GM19395 (cell line): ENCODE measurements around the gene PGAP3.

ENCODE experiments used
- ATAC-seq: cut with Tn5 transposase; IDR thresholded peaks from one replicate; pipeline ENCODE4 v1.9.1; 2021; ENCODE audit warnings: mild to moderate bottlenecking, moderate library complexity; ENCODE audit not compliant: unreplicated experiment

Gene PGAP3

GRCh38 chr17:39640591-39641031, 47.2 kb downstream of the PGAP3 start:
- ATAC-seq, result no peak

GRCh38 chr17:39639566-39640458, 48.0 kb downstream of the PGAP3 start:
- no peak for ATAC-seq

- ATAC-seq, result no peak
These were observed 48.8 kb downstream of the PGAP3 start for GRCh38 chr17:39639043-39639442.

GRCh38 chr17:39638317-39638716, 49.5 kb downstream of the PGAP3 start:
- no peak for ATAC-seq

GRCh38 chr17:39636927-39637736, 50.7 kb downstream of the PGAP3 start, which contains the start of gene STARD3:
Gene STARD3 (plus strand): TSS chr17:39637144. CDS start chr17:39653532, 16,388 bp downstream.
- ATAC-seq, result peak; percentile 76

GRCh38 chr17:39636587-39636926, 51.3 kb downstream of the PGAP3 start:
- ATAC-seq, result peak; percentile 25

DNA sequence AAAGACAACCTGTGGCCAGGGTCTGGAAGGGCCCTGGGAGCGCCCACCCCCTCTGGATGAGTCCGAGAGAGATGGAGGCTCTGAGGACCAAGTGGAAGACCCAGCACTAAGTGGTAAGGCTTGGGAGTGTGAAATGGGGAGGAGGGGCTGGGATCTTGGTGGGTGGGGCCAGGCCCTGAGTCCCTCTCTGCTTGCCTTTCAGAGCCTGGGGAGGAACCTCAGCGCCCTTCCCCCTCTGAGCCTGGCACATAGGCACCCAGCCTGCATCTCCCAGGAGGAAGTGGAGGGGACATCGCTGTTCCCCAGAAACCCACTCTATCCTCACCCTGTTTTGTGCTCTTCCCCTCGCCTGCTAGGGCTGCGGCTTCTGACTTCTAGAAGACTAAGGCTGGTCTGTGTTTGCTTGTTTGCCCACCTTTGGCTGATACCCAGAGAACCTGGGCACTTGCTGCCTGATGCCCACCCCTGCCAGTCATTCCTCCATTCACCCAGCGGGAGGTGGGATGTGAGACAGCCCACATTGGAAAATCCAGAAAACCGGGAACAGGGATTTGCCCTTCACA, 52.2 kb downstream of the PGAP3 start:
- ATAC-seq, result no peak

DNA sequence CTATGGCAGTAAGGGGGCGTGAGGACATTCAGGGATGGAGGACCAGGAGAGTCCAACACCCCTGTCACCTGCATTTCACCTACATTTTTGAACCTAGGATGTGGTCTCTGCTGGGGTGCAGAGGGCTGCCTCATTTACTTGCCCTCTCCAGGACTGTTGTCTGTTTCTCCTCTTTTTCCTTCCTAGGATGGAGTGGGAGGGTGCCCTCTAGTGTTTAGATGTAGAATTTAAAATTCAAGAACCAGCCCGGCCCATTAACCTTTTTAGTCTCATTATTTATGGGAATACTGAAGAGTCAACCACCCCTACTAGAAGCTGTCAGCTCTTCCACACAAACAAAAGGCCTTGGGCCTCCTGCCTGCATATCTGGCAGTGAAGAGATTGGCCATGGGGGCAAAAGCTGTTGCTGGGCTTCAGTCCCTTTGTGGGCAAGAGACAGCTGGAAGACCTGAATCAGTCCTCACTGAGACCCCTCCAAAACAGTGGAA, 53.4 kb downstream of the PGAP3 start:
- no peak for ATAC-seq

GRCh38 chr17:39633570-39634183, 54.2 kb downstream of the PGAP3 start:
- no peak for ATAC-seq

- ATAC-seq, result no peak
These were observed 55.5 kb downstream of the PGAP3 start for GRCh38 chr17:39632153-39632941.

GRCh38 chr17:39631403-39631802, 56.5 kb downstream of the PGAP3 start:
- ATAC-seq, result no peak

GRCh38 chr17:39629898-39630297, 58.0 kb downstream of the PGAP3 start:
- ATAC-seq, result no peak

- no peak for ATAC-seq
These were observed 58.4 kb downstream of the PGAP3 start for GRCh38 chr17:39629494-39629880.

DNA sequence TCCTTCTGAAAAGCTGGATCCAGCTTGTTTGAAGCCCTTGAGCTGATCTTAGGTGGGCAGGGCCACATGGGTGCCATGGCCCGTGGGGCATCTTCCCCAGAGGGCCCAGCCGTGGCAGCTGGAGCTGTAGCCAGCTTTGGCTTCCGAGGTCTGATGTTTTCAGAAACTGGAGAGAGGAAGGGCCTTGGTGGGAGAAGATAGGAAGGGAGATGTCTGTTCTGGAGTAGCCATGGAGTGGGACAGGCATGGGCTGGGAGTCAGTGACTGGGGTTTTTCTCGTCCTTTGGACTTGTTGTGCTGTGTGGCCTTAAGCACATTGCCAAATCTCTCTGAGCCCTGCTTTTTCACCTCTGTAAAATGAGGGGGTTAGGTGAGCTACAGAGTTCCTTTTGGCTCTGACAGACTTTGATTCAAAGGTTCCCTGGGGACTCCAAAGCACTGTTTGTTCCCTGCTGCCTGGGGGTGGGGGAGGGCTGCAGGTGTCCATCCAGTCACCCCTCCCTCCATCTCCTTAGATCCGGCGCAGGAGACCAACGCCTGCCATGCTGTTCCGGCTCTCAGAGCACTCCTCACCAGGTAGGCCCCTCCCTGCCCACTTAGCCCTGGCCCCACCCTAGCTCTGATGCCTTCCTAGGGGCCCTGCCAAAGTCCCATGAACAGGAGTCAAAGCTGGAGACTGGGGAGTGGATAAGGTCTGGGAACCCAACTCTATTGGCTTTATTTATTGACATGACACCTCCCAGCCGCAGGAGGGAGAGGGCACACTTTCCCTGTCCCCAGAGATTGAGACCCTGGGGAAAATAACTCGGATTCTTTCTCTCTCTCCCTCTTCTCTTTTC, 59.0 kb downstream of the PGAP3 start:
- ATAC-seq, result no peak

- ATAC-seq, result no peak
These were observed 59.9 kb downstream of the PGAP3 start for GRCh38 chr17:39627712-39628516.

DNA sequence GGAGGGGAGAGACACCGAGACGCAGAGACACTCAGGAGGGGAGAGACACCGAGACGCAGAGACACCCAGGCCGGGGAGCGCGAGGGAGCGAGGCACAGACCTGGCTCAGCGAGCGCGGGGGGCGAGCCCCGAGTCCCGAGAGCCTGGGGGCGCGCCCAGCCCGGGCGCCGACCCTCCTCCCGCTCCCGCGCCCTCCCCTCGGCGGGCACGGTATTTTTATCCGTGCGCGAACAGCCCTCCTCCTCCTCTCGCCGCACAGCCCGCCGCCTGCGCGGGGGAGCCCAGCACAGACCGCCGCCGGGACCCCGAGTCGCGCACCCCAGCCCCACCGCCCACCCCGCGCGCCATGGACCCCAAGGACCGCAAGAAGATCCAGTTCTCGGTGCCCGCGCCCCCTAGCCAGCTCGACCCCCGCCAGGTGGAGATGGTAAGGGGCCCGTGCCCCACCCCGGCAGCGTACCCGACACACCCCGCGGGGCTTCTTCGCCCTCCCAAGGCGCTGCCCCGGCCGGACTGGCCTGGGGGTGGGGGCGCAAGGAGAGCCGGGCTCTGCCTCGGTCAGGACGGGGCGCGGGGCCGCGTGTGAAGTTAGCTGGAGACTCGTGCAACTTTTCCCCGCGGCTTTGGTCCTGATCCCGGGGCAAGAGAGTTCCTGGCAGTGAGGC, 60.7 kb downstream of the PGAP3 start:
- no peak for ATAC-seq

- ATAC-seq, result no peak
These were observed 61.4 kb downstream of the PGAP3 start, which contains the start of gene PPP1R1B for GRCh38 chr17:39626171-39627046. Gene PPP1R1B (plus strand): TSS chr17:39626952. CDS start chr17:39627393, 441 bp downstream.
